Activated CD4-positive, alpha-beta T cell treated with anti-CD3 and anti-CD28 coated beads, Interleukin-2, amount 50 U/mL, for 4 hours (primary cell): ENCODE data around the gene FOXP3.

Source experiments
- DNase-seq, 2 experiments: peaks; one replicate each; pipeline ENCODE4 v3.0.0-alpha.2; 2020

FOXP3 gene

DNA sequence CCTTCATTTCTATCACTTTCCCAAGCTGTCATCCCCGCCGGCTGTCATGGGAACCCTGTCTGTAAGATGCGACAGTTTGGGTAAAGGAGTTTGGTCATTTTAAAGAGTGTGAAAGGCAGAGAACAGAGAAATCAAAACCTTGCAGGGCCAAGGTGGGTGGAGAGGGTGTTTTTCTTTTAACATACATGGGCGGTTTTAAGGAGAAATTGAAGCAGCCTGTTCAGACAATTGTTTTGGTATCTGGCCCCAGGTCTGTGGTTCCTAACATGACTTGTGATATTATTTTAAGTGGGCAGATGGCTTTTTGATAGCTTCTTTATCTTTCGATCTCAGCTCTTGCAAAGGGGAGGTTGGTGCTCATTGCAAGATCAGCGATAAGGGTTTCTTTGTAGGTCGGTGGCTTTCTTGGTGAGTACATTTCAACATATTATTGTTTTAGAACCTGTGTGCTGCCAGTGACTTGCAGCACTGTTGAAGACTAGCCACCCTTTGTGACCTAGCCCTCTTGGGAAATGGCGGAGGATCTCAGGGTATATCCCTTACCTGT, 8.7 kb upstream of the FOXP3 start:
- DNase-seq, result no peak

DNA sequence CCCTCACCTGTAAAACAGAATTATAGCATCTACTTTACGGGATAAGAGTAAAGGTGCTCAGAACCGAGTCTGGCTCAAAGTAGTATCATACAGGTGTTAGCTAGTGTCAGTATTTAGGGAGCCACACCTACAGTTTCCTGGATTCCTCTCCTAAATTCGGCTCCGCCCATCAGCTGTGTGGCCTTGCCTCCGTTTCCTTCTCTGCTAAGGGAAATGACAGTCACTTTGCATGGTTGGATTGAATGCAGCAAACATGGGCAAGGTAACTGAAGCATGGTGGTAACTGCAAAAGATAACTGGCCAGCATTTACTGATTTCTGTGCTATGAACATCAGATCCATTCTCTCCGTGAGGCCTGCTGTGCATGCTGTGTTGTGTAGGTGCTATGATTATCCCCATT, 7.9 kb upstream of the FOXP3 start:
- no peak for DNase-seq

DNA sequence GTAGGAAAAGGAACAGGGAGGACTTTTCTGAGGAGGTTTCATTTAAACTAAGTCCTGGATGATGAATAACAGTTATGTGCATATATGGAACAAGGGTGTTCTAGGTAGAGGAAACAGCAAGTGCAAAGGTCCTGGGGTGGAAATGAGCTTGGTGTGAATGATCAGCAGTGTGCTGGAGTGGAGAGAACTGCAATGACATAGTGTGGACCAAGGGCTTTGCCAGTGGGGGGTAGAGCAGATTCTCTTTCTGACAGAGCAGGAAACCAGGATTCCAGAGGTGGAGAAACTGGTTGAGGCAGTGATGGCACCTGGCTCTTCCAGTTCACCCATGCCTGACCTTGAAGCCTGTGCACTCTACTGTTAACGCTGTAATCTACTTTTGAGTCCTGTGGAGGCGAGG, 6.8 kb upstream of the FOXP3 start:
- no peak for DNase-seq

DNA sequence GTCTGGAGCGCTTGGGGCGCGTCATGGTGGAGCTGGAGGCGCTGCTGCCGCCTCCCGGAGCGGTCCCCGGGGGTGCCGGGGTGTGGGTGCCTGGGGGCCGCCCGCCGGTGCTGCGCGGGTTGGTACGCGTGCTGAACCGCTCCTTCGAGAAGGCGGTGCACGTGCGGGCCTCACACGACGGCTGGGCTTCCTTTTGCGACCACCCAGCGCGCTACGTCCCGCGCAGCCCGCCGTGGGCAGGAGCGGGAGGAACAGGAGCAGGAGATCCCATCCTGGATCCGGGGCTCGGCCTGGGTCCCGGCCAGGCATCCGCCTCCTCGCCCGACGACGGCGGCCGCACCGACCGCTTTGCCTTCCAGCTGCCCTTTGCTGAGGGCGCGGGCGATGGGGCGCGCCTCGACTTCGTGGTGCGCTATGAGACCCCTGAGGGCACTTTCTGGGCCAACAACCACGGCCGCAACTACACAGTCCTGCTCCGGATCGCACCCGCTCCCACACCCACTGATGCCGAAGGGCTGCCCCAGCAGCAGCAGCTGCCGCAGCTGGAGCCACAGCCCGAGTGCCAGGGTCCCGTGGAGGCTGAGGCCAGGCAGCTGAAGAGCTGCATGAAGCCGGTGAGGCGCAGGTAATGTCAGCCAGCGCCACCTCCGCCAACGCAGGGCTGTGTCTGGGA, 5.9 kb upstream of the FOXP3 start:
- no peak for DNase-seq

DNA sequence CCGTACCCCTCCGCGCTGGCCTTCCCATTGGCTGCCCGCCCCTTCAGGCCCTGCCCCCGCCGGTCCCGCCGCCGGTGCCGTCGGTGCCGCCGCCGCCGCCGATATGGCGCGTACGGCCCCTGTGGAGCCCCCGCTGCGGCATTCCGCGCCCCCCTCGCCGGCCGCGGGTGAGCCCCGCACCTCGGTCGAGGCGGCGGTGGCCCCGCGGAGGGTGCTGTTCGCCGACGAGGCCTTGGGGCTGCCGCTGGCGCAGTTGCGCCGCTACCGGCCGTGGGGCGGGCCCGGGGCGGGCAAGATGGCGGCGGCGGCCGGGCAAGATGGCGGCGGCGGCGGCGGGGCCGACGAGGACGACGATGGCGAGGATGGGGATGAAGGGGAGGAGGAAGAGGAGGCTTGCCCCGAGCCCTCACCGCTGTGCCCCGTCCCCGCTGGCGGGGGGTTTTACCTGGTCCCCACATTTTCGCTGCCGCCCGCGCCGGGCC, 5.3 kb upstream of the FOXP3 start, which contains the start of gene PPP1R3F:
PPP1R3F (plus strand) TSS at position 27 of the 482 bp plus-strand sequence; CDS start at position 104, 77 bp downstream.
- peak in 1 of 2 experiments; percentile 25 for DNase-seq

DNA sequence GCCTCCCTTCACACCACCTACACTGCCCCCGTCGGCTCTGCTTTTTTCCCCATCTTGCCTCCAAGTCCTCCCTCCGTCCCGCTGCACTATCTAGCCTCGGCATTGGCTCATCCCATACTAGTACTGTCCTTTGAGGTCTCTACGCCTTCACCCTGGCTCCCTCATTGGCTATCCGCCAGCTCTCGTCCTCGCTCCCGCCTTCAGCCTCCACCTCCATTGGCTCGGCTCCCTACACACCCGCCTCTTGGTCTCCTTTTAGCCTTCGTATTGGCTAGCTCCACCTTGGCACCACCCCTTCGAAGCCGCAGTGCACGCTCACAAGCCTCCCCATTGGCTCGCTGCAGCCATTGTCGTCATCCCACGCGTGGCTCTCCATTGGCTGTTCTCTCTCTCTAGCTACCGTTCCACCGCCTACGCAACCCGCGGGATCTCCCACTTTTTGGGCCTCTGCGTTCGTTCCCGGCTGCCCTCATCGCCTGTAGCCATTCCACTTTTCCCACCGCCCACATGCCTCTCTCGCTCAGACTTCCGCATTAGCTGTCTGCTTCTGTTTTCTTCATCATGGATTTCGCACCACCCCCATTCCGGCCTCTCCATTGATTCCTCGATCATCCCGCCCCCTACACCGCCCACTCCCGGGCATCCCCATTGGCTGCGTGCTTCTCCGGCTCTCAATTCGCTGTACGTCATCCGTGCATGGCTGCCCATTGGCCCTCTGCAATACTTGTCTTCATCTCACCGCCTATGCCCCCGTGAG, 4.7 kb upstream of the FOXP3 start:
- DNase-seq, result peak; percentile 93 to 95

DNA sequence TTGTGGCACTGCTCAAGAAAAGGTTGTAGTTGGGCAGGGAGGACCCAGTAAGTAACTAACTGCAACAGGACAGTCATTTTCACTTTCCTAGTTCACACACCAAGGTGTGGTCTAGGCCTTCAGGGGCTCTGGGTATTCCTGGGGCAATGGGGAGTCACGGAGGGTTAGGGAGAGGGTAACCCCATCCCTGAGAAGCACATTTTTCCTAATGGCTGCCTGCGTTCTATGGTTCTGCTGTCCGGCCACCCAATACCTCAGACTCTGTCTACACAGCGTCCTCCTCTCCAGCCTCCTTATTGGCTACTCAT, 4.1 kb upstream of the FOXP3 start:
- no peak for DNase-seq

DNA sequence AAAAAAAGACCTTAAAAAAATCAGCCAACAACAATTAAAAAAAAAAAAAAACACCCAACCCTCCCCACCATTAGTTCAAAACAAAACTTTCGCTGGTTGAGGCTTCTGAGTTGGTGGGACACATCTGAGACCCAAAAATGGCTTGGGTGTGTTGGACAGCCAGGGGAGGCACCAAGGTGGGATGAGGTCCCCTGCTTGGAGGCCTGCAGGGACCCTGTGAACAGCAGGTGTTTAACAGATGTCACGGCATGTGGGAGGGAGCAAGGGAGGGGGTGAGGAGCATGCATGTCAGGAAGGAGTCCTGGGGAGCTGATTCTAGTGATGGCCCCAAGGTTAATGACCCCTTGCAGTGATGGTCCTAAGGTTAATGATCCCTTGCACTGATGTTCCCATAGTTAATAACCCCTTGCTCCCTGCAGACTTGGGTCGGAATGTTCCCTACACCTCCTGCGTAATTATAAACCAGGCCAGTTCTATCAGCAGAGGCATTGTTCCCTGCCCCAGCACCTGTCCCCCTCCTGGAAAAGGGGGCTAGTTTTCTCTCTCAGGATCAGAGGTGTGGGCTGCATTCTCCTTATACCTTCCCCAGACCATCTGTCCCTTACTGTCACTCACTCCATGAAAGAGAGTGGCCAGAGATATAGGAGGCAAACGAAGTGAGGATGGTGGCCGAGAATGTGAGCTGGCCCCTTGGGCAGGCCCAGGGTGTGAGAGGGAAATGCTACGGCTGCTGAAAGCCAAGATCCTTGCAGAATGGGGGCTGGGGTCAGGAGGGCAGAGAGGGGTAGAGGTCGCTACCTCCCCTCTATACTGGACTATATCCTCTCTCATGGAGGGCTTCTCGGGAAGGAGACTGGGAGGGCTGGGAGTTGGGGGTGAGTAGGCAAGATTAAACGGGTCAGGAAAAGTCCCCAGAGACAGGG, 2.3 kb upstream of the FOXP3 start:
- DNase-seq, result no peak

DNA sequence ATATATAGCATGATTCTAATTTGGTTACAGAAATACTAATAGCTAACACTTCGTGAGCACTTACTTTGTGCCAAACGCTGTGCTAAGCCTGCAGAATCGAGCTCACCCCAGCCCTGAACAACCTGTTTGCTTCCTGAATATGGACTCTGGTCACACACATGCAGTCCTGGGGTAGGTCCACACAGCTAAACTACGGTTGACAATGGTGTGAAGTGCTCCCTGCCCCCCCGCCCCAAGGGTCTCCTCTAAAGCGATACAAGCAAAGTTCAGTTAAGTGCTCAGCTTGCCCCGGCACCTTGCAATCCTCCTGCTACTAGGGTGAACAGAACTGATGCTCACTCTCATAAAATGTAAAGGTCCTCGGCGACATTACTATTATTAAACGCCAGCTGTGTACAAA, 879 bp downstream of the FOXP3 start:
- DNase-seq, result no peak

DNA sequence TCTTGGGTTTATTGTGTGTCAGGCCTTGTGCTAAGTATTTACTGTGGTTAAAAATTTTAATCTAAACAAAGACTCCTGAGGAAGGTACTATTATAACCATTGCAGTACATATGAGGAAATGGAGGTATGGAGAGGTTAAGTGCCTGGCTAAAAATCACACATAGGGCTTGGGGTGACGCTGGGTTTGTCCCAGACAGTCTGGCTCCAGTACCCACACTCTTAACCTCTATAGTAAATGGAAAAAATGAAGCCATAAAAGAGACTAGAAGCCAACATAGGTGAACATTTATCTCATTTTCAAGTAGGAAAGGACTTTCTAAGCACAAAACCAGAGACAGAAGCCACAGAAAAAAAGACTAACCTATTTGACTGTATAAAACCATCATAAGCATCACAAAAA, 1.9 kb downstream of the FOXP3 start:
- DNase-seq, result no peak

DNA sequence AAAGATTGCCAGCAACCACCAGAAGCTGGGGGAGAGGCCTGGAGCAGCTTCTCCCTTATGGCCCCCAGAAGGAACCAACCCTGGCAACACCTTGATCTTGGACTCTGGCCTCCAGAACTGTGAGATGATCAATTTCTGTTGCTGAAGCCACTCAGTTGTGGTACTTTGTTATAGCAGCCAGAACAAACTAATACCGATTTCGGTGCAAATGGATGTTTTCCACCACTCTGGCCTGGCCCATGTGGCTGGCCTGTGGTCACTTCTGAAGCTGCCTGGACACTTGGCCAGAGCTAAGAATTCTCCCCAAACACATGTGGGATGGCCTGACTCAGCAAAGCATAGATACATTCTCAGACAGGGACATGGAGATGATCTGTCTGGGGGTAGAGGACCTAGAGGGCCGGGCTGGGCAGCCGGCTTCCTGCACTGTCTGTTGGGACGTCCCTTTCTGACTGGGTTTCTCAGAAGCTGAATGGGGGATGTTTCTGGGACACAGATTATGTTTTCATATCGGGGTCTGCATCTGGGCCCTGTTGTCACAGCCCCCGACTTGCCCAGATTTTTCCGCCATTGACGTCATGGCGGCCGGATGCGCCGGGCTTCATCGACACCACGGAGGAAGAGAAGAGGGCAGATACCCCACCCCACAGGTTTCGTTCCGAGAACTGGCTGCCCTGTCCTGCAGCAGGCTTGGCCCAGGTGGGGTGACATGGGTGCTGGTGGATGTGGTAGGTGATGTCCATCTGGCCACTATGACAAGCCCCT, 4.1 kb downstream of the FOXP3 start:
- DNase-seq, result no peak

DNA sequence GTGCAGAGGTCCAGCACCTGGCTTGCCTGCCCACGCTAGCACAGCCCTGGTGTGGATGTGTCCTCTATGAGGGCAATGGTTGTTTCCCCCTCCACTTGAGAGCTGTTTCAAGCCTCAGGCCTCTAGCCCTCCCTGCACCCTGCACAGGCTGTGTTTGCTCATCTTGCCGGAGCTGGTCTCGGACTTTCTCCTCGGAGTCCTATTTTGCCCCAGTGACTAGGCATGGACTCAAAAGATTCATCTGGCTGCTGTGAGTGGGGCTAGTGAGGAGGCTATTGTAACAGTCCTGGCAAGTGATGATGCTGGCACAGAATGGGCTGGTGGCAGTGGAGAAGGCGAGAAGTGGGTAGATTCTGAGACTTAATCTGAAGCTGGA, 5.8 kb downstream of the FOXP3 start:
- DNase-seq, result no peak

DNA sequence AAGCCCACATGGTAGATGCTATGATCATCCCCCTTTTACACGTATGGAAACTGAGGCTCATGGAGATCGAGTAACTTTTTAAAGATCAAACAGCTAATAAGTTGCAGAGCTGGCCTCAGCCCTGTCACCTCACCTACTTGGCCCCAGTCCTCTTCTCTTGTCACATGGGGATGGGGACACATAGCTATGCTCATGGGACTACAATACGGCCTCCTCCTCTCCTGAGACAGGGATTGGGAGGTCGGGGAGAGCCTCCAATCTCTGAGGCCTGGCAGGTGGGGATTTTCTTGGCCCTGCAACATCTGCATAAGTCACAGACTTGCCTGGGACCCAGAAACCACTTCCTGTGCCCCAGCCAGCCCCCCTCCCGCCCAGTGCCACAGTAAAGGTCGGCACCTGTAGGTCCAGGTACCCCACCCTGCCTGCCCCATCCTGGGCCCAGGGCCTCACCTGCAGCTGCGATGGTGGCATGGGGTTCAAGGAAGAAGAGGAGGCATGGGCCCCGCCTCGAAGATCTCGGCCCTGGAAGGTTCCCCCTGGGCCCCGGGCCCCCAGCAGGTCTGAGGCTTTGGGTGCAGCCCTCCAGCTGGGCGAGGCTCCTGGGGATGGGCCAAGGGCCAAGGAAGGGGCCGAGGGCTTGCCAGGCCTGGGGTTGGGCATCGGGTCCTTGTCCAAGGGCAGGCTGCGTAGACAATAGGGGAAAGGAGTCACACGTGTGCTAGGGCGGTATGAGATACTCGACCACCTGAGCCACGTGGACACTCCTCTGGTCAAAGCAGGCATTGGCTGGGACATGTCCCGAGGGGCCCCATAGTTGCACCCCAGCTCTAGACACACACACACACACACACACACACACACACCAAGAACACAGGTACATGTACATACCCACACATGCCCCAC, 6.4 kb downstream of the FOXP3 start:
- no peak for DNase-seq

DNA sequence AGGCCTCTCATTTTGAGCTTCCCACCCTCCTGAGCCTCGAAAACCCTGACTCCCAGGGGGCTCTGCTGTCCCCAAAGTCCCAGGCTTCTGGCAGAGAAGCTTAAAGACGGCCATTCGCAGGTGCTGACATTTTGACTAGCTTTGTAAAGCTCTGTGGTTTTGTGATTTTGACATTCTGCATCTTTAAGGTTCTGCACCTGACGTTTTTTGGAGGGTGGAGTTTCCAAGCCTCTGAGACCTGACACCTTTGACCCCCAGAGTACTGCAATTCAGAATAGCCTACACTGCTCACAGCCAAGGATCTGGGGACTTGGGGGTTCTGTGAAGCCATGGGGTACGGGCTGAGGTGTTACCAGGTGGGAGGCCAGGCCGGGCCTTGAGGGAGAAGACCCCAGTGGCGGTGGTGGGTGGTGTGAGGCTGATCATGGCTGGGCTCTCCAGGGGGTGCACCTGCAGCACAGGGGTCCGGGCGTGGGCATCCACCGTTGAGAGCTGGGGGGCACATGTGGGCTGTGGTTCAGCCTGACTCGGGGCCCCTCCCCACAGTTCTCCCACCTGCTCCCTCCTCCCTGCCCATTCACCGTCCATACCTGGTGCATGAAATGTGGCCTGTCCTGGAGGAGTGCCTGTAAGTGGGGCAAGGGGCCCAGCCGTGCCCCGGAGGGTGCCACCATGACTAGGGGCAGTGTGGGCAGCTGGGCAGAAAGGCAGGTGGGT, 7.3 kb downstream of the FOXP3 start:
- no peak for DNase-seq

DNA sequence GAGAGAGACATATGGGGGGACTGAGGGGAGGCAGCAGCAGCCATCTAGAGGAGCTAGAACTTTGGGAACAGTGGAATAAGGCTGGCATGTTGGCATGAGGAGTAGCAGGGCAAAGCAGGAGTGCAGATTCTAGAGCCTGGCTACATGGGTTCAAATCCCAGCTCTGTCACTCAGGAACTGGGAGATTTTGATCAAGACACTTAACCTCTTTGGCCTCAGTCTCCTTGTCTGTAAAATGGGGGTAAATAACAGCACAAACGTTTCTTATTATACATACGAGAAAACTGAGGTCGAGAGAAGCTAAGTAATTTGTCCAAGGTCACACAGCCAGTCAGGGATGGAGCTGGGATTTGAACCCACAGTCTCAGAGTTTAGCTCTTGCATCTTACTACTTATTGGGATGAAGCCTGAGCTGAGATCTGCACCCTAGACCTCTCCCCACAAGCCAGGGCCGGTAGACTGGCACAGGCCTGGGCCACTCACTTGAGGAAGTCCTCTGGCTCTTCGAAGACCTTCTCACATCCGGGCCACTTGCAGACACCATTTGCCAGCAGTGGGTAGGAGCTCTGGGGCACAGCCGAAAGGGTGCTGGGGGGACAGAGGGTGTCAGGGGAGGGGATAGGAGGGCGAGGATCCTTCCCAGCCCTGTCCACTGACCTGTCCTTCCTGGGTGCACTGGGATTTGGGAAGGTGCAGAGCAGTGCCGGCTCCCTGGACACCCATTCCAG, 8.1 kb downstream of the FOXP3 start:
- DNase-seq, result no peak

DNA sequence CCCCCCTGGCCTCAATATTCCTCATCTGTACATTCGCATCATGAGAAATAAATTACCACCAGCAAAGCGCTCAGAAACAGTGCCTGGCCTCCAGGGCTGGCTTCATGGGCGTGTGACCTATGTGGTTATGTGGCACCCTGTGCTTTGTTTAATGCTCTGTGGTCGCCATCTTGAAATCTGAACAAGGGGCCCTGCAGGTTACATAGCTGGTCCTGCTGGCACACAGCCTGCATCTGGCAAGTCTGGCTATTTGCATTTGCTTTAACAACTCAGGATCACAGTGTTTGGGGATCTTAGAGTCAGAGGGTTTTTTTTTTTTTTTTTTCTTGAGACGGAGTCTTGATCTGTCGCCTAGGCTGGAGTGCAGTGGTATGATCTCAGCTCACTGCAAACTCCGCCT, 9.9 kb downstream of the FOXP3 start:
- no peak for DNase-seq

DNA sequence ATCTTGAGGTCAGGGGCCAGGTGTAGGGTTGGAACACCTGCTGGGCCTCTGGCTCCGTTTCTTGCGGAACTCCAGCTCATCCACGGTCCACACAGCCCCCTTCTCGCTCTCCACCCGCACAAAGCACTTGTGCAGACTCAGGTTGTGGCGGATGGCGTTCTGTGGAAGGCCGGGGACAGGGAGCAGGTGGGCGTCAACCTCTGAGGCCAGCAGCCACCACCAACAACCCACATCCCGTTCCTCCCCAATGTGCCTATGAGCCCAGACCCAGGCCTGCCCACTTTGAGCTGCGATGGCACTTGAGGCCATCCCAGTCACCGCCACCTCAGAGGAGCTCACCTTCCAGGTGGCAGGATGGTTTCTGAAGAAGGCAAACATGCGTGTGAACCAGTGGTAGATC, 13.2 kb downstream of the FOXP3 start:
- DNase-seq, result no peak

DNA sequence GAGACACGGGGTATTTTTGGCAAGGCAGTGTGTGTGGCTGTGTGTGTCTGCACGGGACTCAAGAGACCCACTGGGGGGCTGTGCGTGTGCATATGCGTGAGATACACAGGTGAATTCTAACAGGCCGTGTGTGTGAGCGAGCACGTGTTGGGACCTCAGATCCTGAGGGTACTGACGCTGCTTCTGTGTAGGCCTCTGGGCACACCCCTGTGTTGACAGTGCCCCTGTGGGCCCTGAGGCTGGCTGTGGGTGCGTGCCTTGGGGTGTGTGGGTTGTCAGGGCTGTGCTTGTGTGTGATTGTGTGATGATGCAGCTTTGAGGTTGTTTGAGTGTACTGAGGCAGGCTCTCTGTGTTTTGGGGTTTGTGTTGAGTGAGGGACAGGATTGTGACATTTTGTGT, 13.9 kb downstream of the FOXP3 start:
- no peak for DNase-seq

DNA sequence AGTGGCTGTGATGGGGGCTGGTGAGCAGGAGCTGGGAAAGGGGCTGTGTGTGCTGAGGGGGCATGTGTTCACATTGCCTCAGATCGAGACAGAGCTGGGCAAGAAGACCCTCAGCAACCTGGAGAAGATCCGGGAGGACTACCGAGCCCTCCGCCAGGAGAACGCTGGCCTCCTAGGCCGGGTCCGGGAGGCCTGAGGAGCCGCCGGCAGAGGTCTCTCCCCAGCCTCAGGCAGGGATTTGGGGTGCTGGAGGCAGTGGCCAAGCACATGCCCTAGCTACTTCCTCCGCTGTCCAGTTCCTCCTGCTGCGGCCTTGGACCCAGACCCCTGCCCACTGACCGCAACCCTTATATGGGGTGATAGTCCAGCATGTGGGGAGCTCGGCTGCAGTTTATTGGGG, 14.4 kb downstream of the FOXP3 start:
- no peak for DNase-seq

DNA sequence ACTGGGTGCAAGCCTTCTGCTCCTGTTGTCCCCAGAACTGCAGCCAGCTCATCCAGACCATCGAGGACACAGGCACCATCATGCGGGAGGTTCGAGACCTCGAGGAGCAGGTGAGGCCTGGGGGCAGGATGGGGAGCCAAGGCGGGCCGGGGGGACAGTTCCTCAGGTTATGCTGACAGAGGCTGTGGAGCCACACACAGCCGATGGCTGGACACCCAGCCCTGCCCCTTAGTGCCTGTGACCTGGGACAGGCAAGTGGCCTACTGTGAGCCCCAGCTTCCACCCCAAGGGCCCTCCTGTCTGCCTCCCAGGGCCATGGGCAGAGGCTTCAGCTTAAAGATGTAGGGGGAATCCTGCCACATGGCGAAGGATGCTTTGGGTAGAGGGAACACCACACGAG, 14.9 kb downstream of the FOXP3 start:
- DNase-seq, result no peak
